Endothelial cell of umbilical vein (primary cell): ENCODE data around the gene TMEM108.

Source experiments
- POLR2AphosphoS5 ChIP-seq: IDR thresholded peaks from 2 replicates; pipeline ENCODE4 v1.6.1; 2012; ENCODE audit warnings: low read depth, mild to moderate bottlenecking, control low read depth, low read length, moderate library complexity; ENCODE audit not compliant: insufficient read depth
- TF ChIP-seq, protein P1 (sequence below), 2 donors: IDR thresholded peaks; 1 replicate in 1 of 2; 2 replicates in 1 of 2; pipeline ENCODE4 v1.5.1; 2011; ENCODE audit warnings: low read length in 2 of 2, mild to moderate bottlenecking in 2 of 2, moderate library complexity in 2 of 2, control low read depth in 1 of 2, inconsistent platforms in 1 of 2, low read depth in 1 of 2; ENCODE audit not compliant: insufficient read depth in 1 of 2; ENCODE audit errors: extremely low read depth in 1 of 2

DNA sequence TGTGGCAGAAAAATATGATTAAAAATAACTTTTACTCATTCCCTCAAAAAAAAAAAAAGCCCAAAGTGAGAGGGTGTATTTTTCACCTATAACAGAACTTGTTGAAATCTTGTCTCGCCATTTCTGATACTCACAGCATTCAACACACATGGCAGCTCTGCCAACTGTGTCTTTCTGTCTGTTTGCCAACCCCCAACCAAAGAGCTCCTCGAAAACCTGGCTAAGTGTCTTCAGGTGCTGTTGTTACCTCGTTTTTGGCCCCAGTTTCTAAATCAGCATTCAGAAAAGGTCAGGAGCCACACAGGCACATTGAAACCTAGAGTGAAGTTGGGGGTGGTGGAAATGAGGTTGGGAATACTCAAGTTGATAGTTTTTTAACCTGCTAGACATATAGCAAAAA is 123.5 kb downstream of the TMEM108 start:
- no peak for TF ChIP-seq POLR2AphosphoS5
- TF ChIP-seq, protein P1, sequence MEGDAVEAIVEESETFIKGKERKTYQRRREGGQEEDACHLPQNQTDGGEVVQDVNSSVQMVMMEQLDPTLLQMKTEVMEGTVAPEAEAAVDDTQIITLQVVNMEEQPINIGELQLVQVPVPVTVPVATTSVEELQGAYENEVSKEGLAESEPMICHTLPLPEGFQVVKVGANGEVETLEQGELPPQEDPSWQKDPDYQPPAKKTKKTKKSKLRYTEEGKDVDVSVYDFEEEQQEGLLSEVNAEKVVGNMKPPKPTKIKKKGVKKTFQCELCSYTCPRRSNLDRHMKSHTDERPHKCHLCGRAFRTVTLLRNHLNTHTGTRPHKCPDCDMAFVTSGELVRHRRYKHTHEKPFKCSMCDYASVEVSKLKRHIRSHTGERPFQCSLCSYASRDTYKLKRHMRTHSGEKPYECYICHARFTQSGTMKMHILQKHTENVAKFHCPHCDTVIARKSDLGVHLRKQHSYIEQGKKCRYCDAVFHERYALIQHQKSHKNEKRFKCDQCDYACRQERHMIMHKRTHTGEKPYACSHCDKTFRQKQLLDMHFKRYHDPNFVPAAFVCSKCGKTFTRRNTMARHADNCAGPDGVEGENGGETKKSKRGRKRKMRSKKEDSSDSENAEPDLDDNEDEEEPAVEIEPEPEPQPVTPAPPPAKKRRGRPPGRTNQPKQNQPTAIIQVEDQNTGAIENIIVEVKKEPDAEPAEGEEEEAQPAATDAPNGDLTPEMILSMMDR (IDR thresholded peaks at IDR 0.05; ENCODE audit: extremely low read depth in 1 of 2, insufficient read depth in 1 of 2, low read depth in 1 of 2, low read length in 2 of 2): no peak
